IMR-90 (cell line): Measurements from ENCODE around the gene FLCN.

Experiments
- CTCF ChIP-seq: conservative IDR thresholded peaks from 2 replicates; pipeline ENCODE4 v1.5.1; 2012; ENCODE audit warnings: mild to moderate bottlenecking, low read depth, low read length, improper control_type of control experiment
- SMC3 ChIP-seq: fragments of 150-350 bp; IDR thresholded peaks from 2 replicates; pipeline ENCODE4 v1.6.1; 2016; ENCODE audit warnings: low read depth, mild to moderate bottlenecking, antibody characterized with exemption, low read length, moderate library complexity
- USF2 ChIP-seq: fragments of 150-350 bp; IDR thresholded peaks from 2 replicates; pipeline ENCODE4 v1.6.1; 2017; ENCODE audit warnings: mild to moderate bottlenecking, antibody characterized with exemption, low read length, low read depth

- TF ChIP-seq SMC3 (no peak), CTCF (no peak), USF2 (no peak)
Observed at GRCh38 chr17:17167986-17168385, 69.0 kb downstream of the FLCN start.
